Measurements from ENCODE around the gene KIAA0319L. TPM values are rescaled to one million over a fixed set of nuclear protein-coding genes. Genes with fewer than 3 reads are reported as not detected.
"Not testable (repeated sequence)": the region's sequence is repeated elsewhere in the genome, so short reads cannot be mapped to it uniquely, and the experiment has no call there.

The KIAA0319L gene
- total RNA-seq (2014; rRNA removed; shearing (Covaris generic)): 16.1 and 21.9 TPM in 2 replicates

GRCh38 chr1:35557118-35557610 lies at the start of gene KIAA0319L:
Gene KIAA0319L (minus strand): TSS chr1:35557403. CDS start chr1:35554491, 2,912 bp downstream.
- peak; percentile 60 for DNase-seq (ENCODE audit: low spot score)

GRCh38 chr1:35605867-35606182 lies 48.6 kb upstream of the KIAA0319L start:
- DNase-seq (ENCODE audit: low spot score): no peak

- DNase-seq (ENCODE audit: low spot score): no peak
Observed at GRCh38 chr1:35605071-35605866, 48.1 kb upstream of the KIAA0319L start.

- no peak for DNase-seq (ENCODE audit: low spot score)
Observed at GRCh38 chr1:35603941-35604340, 46.7 kb upstream of the KIAA0319L start.

GRCh38 chr1:35603468-35603867 lies 46.3 kb upstream of the KIAA0319L start:
- DNase-seq (ENCODE audit: low spot score): no peak

- DNase-seq (ENCODE audit: low spot score): no peak
Observed at GRCh38 chr1:35600593-35600992, 43.4 kb upstream of the KIAA0319L start.

- no peak for DNase-seq (ENCODE audit: low spot score)
Observed at GRCh38 chr1:35599411-35599810, 42.2 kb upstream of the KIAA0319L start.

GRCh38 chr1:35598895-35599294 lies 41.7 kb upstream of the KIAA0319L start:
- no peak for DNase-seq (ENCODE audit: low spot score)

- no peak for DNase-seq (ENCODE audit: low spot score)
Observed at GRCh38 chr1:35597870-35598269, 40.7 kb upstream of the KIAA0319L start.

GRCh38 chr1:35595684-35596083 lies 38.5 kb upstream of the KIAA0319L start:
- DNase-seq (ENCODE audit: low spot score): no peak

- DNase-seq (ENCODE audit: low spot score): no peak
Observed at GRCh38 chr1:35594005-35594760, 37.0 kb upstream of the KIAA0319L start.

GRCh38 chr1:35592991-35593769 lies 36.0 kb upstream of the KIAA0319L start:
- no peak for DNase-seq (ENCODE audit: low spot score)

GRCh38 chr1:35591211-35591610 lies 34.0 kb upstream of the KIAA0319L start:
- DNase-seq (ENCODE audit: low spot score): no peak

- DNase-seq (ENCODE audit: low spot score): no peak
Observed at GRCh38 chr1:35590476-35591040, 33.4 kb upstream of the KIAA0319L start.

GRCh38 chr1:35589516-35590427 lies 32.6 kb upstream of the KIAA0319L start:
- DNase-seq (ENCODE audit: low spot score): no peak

- no peak for DNase-seq (ENCODE audit: low spot score)
Observed at GRCh38 chr1:35588197-35588910, 31.2 kb upstream of the KIAA0319L start.

GRCh38 chr1:35587736-35588135 lies 30.5 kb upstream of the KIAA0319L start:
- DNase-seq (ENCODE audit: low spot score): no peak

- no peak for DNase-seq (ENCODE audit: low spot score)
Observed at GRCh38 chr1:35586808-35587207, 29.6 kb upstream of the KIAA0319L start.

GRCh38 chr1:35585805-35586204 lies 28.6 kb upstream of the KIAA0319L start:
- DNase-seq (ENCODE audit: low spot score): not testable (repeated sequence)

- no peak for DNase-seq (ENCODE audit: low spot score)
Observed at GRCh38 chr1:35585281-35585680, 28.1 kb upstream of the KIAA0319L start.
